GM12873 (cell line): ENCODE results near the gene DLK2.

ENCODE experiments used
- TF ChIP-seq, protein P1 (sequence below): IDR thresholded peaks from 2 replicates; pipeline ENCODE4 v1.5.1; 2012; ENCODE audit warnings: low read depth, mild to moderate bottlenecking, moderate library complexity, low read length, control low read depth; ENCODE audit not compliant: insufficient read depth; ENCODE audit errors: missing control alignments

The DLK2 gene

GRCh38 chr6:43491750-43492661, 36.7 kb upstream of the DLK2 start:
- TF ChIP-seq, protein P1, sequence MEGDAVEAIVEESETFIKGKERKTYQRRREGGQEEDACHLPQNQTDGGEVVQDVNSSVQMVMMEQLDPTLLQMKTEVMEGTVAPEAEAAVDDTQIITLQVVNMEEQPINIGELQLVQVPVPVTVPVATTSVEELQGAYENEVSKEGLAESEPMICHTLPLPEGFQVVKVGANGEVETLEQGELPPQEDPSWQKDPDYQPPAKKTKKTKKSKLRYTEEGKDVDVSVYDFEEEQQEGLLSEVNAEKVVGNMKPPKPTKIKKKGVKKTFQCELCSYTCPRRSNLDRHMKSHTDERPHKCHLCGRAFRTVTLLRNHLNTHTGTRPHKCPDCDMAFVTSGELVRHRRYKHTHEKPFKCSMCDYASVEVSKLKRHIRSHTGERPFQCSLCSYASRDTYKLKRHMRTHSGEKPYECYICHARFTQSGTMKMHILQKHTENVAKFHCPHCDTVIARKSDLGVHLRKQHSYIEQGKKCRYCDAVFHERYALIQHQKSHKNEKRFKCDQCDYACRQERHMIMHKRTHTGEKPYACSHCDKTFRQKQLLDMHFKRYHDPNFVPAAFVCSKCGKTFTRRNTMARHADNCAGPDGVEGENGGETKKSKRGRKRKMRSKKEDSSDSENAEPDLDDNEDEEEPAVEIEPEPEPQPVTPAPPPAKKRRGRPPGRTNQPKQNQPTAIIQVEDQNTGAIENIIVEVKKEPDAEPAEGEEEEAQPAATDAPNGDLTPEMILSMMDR = no peak

GRCh38 chr6:43490523-43490939, 35.2 kb upstream of the DLK2 start:
- TF ChIP-seq, protein P1 = no peak

GRCh38 chr6:43489277-43490072, 34.1 kb upstream of the DLK2 start:
- TF ChIP-seq, protein P1 = no peak

DNA sequence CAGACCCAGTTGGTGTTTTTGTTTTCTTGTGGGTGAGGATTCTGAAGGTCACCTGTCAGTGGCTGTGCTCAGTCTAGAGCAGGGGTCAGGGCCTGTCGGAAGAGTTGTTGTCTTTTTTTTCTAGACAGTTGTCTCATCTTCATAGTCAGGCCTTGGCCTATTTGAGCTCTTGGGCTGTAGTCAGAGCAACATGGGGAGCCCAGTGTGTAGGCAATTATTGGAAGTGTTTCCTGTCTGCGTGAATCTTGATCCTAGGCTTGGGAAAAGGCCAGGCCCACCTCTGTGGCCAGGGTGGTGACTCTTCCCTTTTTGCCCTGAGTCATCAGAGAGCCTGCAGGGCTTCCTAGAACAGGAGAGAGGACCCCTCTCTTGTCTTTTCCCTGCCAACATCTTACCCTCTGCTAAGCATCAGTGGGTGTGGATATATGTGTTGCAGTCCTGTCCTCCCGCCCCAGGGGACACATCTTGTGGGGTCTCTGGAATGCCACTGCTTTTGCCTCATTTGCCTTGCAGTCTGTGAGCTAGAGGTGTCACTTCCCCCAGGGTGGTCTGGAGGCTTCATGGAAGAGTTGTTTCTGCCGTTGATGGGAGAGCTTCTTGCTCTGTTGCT, 33.4 kb upstream of the DLK2 start:
- TF ChIP-seq, protein P1 = no peak

- TF ChIP-seq, protein P1 = no peak
Observed at GRCh38 chr6:43481591-43482236, 26.4 kb upstream of the DLK2 start.

DNA sequence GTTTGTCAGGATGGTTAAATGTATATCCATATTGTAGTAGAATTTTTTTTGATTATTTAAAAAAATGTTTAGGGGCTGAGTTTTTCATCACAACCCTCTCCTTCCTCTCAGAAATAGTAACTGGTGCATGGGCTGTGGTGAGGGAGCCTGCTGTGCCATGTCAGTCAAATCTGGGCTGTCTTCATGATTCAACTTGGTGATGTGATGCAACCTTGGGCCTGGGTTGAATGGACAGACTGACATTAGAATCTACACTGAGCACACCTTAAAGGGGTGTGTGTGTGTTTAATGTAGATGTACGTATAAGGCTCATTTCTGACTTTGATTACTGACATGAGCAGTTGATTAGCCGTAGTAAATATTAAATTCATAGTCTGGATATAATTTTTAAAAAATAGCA, 25.7 kb upstream of the DLK2 start:
- TF ChIP-seq, protein P1 = no peak
